ENCODE results near the gene RSAD1. TPM values are rescaled to one million over a fixed set of nuclear protein-coding genes. Genes with fewer than 3 reads are reported as not detected.

Gene RSAD1
- total RNA-seq, 1 donor from 2014 or later, result 42.4 TPM

- Mint-ChIP-seq H3K4me3 (no peak overlapping the region), H3K4me1 (peaks cover 3% of the 10 kb centered on the region), H3K36me3 (ENCODE audit: low read depth) (no peaks in the 10 kb centered on the region), H3K27ac (ENCODE audit: unreplicated experiment) (no peak overlapping the region), H3K9me3 (no peaks in the 10 kb centered on the region), H3K27me3 (ENCODE audit: low read depth) (no peaks in the 10 kb centered on the region)
- DNase-seq (ENCODE audit: low read depth, low spot score), result no peak
- no peak for TF ChIP-seq CTCF (conservative IDR thresholded peaks at IDR 0.05)
Observed at GRCh38 chr17:50523208-50523607, 44.5 kb downstream of the RSAD1 start.

- Mint-ChIP-seq H3K36me3 (ENCODE audit: low read depth) (no peaks in the 10 kb centered on the region), H3K27me3 (ENCODE audit: low read depth) (peaks cover 10% of the 10 kb centered on the region), H3K9me3 (no peaks in the 10 kb centered on the region), H3K4me3 (no peak overlapping the region), H3K4me1 (no peaks in the 10 kb centered on the region), H3K27ac (ENCODE audit: unreplicated experiment) (no peak overlapping the region)
- DNase-seq (ENCODE audit: low read depth, low spot score), result no peak
- no peak for TF ChIP-seq CTCF (conservative IDR thresholded peaks at IDR 0.05)
Observed at GRCh38 chr17:50524838-50525237, 46.2 kb downstream of the RSAD1 start.

GRCh38 chr17:50527155-50527762, 48.6 kb downstream of the RSAD1 start:
- no peaks in the 10 kb centered on the region for H3K36me3 Mint-ChIP-seq (ENCODE audit: low read depth)

GRCh38 chr17:50527949-50528474, 49.4 kb downstream of the RSAD1 start:
- no peak overlapping the region for H3K27ac Mint-ChIP-seq (ENCODE audit: unreplicated experiment)
- H3K4me3 Mint-ChIP-seq, result no peak overlapping the region
- H3K4me1 Mint-ChIP-seq, result peaks cover 1% of the 10 kb centered on the region
- peaks cover 40% of the 10 kb centered on the region for H3K27me3 Mint-ChIP-seq (ENCODE audit: low read depth)
- no peak for TF ChIP-seq CTCF (conservative IDR thresholded peaks at IDR 0.05)
- no peaks in the 10 kb centered on the region for H3K9me3 Mint-ChIP-seq
- DNase-seq (ENCODE audit: low read depth, low spot score), result no peak
- no peaks in the 10 kb centered on the region for H3K36me3 Mint-ChIP-seq (ENCODE audit: low read depth)

More at GRCh38 chr17:50527155-50527762, 48.6 kb downstream of the RSAD1 start:
- Mint-ChIP-seq H3K27ac (ENCODE audit: unreplicated experiment) (no peak overlapping the region), H3K4me1 (no peaks in the 10 kb centered on the region), H3K27me3 (ENCODE audit: low read depth) (peaks cover 33% of the 10 kb centered on the region), H3K4me3 (no peak overlapping the region), H3K9me3 (no peaks in the 10 kb centered on the region)
- TF ChIP-seq CTCF (conservative IDR thresholded peaks at IDR 0.05), result no peak
- DNase-seq (ENCODE audit: low read depth, low spot score), result no peak

- no peaks in the 10 kb centered on the region for H3K9me3 Mint-ChIP-seq
- peaks cover 58% of the 10 kb centered on the region for H3K27me3 Mint-ChIP-seq (ENCODE audit: low read depth)
- no peak overlapping the region for H3K4me3 Mint-ChIP-seq
- no peak for TF ChIP-seq CTCF (conservative IDR thresholded peaks at IDR 0.05)
- H3K27ac Mint-ChIP-seq (ENCODE audit: unreplicated experiment), result no peak overlapping the region
- DNase-seq (ENCODE audit: low read depth, low spot score), result no peak
- H3K36me3 Mint-ChIP-seq (ENCODE audit: low read depth), result no peaks in the 10 kb centered on the region
- H3K4me1 Mint-ChIP-seq, result peaks cover 11% of the 10 kb centered on the region
Observed at GRCh38 chr17:50529849-50530248, 51.2 kb downstream of the RSAD1 start.

All from neural crest cell (in vitro differentiated cells).